ENCODE measurements around the gene IFT20.
A peak's percentile ranks its signal among the peaks of the same experiment; 100 is the strongest.

IFT20 gene

DNA sequence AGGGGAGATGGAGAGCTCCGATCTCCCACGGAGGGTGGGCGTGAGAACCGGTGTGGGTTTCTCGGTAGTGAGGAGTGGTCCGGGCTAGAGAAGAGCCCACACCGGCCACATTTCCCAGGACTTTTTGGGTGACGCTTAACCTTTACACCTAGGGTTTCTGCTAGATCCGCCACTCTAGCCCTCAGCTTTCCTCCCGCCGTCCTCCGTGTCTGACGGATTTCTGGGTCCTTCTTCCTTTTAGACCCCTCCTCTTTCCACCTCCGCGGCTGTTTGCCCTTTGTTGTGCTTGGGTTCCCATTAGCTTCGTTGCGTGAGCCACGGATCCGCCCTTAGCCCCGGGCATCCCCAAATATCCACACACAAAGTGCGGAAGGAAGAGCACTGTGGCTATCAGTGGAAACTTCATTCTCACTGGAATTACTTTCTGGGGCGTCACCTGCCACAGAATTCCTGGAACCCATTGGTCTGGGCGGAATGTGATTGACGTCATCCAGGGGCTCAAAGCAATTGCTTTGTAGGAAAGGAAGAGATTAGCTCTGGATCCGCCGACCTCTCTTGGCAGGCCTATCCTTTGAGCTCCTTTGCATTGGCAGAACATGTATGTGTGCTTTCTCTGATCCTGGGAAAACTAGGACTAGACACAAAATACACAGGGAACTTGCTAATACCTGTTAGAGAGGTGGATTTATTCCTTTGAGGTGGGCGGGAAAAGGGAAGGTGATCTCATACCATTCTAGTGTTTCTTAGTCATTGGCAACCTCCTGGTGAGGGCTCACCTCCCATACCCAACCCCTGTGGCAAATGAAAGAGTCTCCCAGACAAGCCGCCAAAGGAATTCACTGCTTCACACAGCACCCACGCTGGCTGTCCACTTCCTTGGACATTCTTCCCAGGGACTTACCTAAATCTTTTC lies 943 bp upstream of the IFT20 start:
- Histone ChIP-seq H3K4me1 (peaks cover 28 to 45% (median 33%) of the 10 kb centered on the region in 10 experiments), H3K27me3 (no peaks in the 10 kb centered on the region), H3K27ac (peak overlapping the region; percentile 43 to 88 (median 72)), H3K4me2 (peak overlapping the region; percentile 89 to 98 (median 93)), H3K9me3 (replicated peaks in 1 of 11) (no peaks in the 10 kb centered on the region), H3K9ac (peak overlapping the region; percentile 76 to 89 (median 83)), H3K36me3 (peaks cover 19 to 41% (median 30%) of the 10 kb centered on the region in 11 experiments; a peak in 21 of 22 replicates), H4K20me1 (peaks cover 0 to 62% (median 31%) of the 10 kb centered on the region in 11 experiments; a peak in 14 of 22 replicates), H3K4me3 (peak overlapping the region; percentile 78 to 96 (median 86))
- no peak for TF ChIP-seq Cebpa-rat (IDR thresholded peaks at IDR 0.05)

DNA sequence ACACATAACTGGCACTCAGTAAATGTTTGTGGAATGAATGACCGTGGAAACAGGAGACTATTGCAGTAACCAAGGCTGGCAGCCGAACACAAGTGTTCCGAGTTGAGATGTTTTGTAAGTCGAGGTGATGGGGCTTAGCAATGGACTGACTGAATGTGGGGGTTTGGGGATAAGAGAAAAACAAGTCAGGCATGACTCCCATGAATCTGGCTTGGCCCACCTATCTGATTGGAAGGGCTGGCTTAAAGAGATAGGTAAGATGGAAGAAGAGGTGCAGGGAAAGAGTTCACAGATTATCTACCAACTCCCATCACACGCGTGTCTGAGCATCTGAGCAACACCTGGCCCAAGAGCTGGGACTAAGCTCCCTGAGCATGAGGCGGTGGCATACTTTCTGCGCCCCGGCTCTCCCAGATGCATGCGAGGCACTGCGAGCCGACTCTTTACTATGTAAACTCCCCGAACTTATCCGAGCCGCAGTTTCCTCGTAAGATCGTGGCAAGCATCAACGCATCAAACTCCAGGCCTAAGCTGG lies 539 bp downstream of the IFT20 start:
- Histone ChIP-seq H4K20me1 (peaks cover 0 to 66% (median 25%) of the 10 kb centered on the region in 11 experiments; a peak in 14 of 22 replicates), H3K4me2 (peak overlapping the region; percentile 88 to 97 (median 93)), H3K27ac (peak overlapping the region; percentile 51 to 88 (median 67); a peak in 21 of 22 replicates), H3K9me3 (replicated peaks in 1 of 11) (no peaks in the 10 kb centered on the region), H3K27me3 (no peaks in the 10 kb centered on the region), H3K36me3 (peaks cover 19 to 41% (median 28%) of the 10 kb centered on the region in 11 experiments), H3K9ac (peak overlapping the region; percentile 76 to 89 (median 83)), H3K4me1 (peaks cover 28 to 45% (median 33%) of the 10 kb centered on the region in 10 experiments), H3K4me3 (peak overlapping the region; percentile 78 to 96 (median 86))
- no peak for TF ChIP-seq Cebpa-rat (IDR thresholded peaks at IDR 0.05)

DNA sequence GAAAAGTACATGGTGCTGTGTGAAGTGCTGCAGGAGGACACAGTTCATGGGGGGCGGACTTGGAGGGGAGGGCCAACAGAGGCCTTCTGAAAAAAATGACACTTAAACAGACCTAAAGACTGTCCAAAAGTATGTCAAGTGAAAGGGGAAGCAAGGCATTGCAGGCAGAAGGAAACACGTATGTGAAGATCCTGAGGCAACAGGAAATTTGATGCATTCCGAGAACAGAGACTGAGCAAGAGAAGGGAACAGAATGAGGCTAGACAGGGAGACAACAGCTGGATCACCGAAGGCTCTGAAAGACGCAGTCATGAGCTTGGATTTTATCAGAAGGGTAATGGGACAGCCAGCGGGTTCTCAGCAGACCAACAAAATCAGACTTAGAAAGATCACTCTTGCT lies 1.1 kb downstream of the IFT20 start:
- Histone ChIP-seq H3K27ac (peak overlapping the region in 9 of 11 experiments; percentile 51 to 88 (median 67); a peak in 9 of 22 replicates), H3K4me2 (peak overlapping the region; percentile 88 to 97 (median 93)), H3K4me1 (peaks cover 28 to 45% (median 33%) of the 10 kb centered on the region in 10 experiments), H3K27me3 (no peaks in the 10 kb centered on the region), H3K36me3 (peaks cover 22 to 41% (median 28%) of the 10 kb centered on the region in 11 experiments), H4K20me1 (peaks cover 0 to 61% (median 20%) of the 10 kb centered on the region in 11 experiments; a peak in 15 of 22 replicates), H3K9ac (peak overlapping the region; percentile 76 to 89 (median 83); a peak in 21 of 22 replicates), H3K9me3 (replicated peaks in 1 of 11) (no peaks in the 10 kb centered on the region), H3K4me3 (peak overlapping the region; percentile 78 to 96 (median 86))
- no peak for TF ChIP-seq Cebpa-rat (IDR thresholded peaks at IDR 0.05)

DNA sequence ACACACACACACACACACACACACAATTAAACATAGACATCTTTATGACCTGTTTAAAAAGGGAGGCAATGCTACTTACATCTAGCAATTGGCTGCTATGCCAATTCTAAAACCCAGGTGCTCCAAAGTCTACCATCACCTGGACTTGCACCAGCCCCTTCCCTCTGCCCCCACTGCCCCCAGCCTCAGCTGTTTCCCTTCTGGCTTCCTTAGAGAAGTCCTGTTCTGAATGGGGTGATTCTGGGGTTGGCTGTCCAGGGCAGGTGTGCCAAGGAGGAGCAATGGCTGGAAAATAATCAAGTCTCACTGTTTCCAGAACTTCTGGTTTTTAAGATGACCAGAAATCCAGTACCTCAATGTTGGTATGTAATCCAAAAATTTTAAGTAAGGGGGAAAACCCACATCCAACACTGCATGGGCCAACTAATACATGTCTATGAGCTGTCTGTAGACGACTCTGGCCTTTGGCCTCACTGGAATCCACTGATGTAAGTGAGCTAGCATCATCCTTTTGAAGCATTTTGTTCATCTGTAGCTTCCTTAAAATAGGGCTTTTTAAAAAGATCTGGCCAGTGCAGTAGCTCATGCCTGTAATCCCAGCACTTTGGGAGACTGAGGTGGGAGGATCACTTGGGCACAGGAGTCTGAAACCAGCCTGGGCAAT lies 2.1 kb downstream of the IFT20 start:
- no peak for TF ChIP-seq Cebpa-rat (IDR thresholded peaks at IDR 0.05)
- H3K4me2 ChIP-seq = peak overlapping the region in 10 of 11 experiments; percentile 88 to 97 (median 94); a peak in 13 of 22 replicates

DNA sequence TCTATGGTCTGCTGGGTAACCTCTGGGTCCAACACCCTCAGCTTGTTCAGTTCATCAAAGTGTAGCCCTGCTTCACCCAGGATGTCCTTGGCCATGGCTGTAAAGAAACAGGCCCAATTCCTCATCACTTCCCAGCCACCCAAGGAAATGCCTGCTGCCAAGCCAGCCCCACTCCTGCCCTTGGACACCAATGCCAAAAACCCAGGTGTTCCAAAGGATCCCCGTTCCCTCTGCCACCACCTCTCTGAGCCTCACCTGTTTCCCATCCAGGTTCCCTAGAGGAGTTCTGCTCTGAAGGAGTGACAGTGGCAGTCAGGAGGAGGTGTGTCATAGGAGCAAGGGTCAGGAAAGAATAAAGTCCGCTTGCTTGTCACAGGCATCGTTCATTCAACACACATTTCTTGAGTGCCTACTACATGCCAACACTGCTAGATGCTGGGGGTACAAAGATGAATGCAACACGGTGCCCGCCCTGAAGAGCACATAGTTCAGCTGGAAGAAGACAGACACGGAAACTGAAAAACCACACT lies 3.3 kb downstream of the IFT20 start:
- H3K9me3 ChIP-seq (replicated peaks in 1 of 11) = no peaks in the 10 kb centered on the region
- no peak for TF ChIP-seq Cebpa-rat (IDR thresholded peaks at IDR 0.05)
- no peak overlapping the region for H3K4me2 ChIP-seq
- H4K20me1 ChIP-seq = peaks cover 0 to 58% (median 14%) of the 10 kb centered on the region in 11 experiments; a peak in 15 of 22 replicates
- no peak overlapping the region for H3K4me3 ChIP-seq
- no peak overlapping the region for H3K27ac ChIP-seq
- H3K9ac ChIP-seq = no peak overlapping the region
- H3K36me3 ChIP-seq = peaks cover 43 to 54% (median 50%) of the 10 kb centered on the region in 11 experiments
- H3K27me3 ChIP-seq = no peaks in the 10 kb centered on the region
- peaks cover 25 to 31% (median 27%) of the 10 kb centered on the region in 10 experiments for H3K4me1 ChIP-seq

More for the DNA sequence above, 2.1 kb downstream of the IFT20 start:
- Histone ChIP-seq H3K36me3 (peaks cover 30 to 42% (median 38%) of the 10 kb centered on the region in 11 experiments), H3K4me1 (peaks cover 28 to 44% (median 33%) of the 10 kb centered on the region in 10 experiments), H3K27ac (peak overlapping the region in 3 of 11 experiments; percentile 1 to 88 (median 75); a peak in 2 of 22 replicates), H3K9ac (peak overlapping the region in 7 of 11 experiments; percentile 14 to 85 (median 80); a peak in 9 of 22 replicates), H3K27me3 (no peaks in the 10 kb centered on the region), H3K4me3 (no peak overlapping the region), H4K20me1 (peaks cover 0 to 58% (median 15%) of the 10 kb centered on the region in 11 experiments; a peak in 14 of 22 replicates), H3K9me3 (replicated peaks in 1 of 11) (no peaks in the 10 kb centered on the region)

DNA sequence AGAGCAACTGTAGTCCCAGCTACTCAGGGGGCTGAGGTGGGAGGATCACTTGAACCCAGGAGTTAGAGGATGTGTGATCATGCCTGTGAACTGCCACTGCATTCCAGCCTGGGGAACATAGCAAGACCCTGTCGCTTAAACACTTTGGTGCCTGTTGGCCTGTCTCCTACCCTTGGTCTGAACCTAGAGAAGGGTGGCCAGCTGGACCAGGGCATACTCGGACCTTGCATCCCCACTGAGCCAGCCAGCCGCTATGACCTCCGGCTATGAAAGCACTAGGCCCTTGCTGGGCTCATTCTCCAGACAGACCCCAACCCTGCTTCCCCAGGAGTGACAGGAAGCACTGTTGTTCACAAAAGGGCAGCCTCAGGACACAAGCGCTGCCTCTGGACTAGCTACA lies 4.6 kb downstream of the IFT20 start:
- Histone ChIP-seq H3K4me3 (no peak overlapping the region), H3K4me1 (peaks cover 15 to 24% (median 18%) of the 10 kb centered on the region in 10 experiments), H3K9me3 (replicated peaks in 1 of 11) (no peaks in the 10 kb centered on the region), H3K27me3 (no peaks in the 10 kb centered on the region), H4K20me1 (peaks cover 0 to 61% (median 24%) of the 10 kb centered on the region in 11 experiments; a peak in 14 of 22 replicates), H3K36me3 (peaks cover 48 to 67% (median 63%) of the 10 kb centered on the region in 11 experiments), H3K27ac (no peak overlapping the region), H3K9ac (no peak overlapping the region), H3K4me2 (no peak overlapping the region)
- TF ChIP-seq Cebpa-rat (IDR thresholded peaks at IDR 0.05) = no peak

DNA sequence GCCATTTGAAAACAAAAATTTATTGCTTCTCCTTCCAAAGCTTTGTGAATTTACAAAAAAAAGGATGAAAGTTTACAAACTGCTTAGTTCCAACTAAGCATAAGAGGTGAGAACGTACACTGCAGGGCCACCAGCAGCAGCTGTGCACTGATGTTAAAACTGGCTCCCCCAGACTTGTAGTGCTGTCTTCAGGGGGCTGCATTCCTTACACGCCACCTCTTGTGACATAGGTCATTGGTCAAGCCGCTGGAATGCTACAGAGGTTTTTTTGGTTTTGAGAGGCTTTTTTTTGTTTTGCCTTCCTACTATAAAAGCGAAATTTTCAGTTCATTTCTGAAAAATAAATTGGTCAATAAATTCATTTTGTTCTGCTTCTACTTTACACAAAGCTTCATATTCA lies 6.9 kb downstream of the IFT20 start:
- Histone ChIP-seq H3K9ac (no peak overlapping the region), H3K4me1 (peaks cover 2 to 32% (median 17%) of the 10 kb centered on the region in 10 experiments; a peak in 15 of 20 replicates), H4K20me1 (peaks cover 0 to 71% (median 41%) of the 10 kb centered on the region in 11 experiments; a peak in 14 of 22 replicates), H3K4me2 (no peak overlapping the region), H3K36me3 (peaks cover 48 to 81% (median 69%) of the 10 kb centered on the region in 11 experiments), H3K27ac (no peak overlapping the region), H3K9me3 (replicated peaks in 1 of 11) (no peaks in the 10 kb centered on the region), H3K4me3 (no peak overlapping the region), H3K27me3 (no peaks in the 10 kb centered on the region)
- no peak for TF ChIP-seq Cebpa-rat (IDR thresholded peaks at IDR 0.05)

DNA sequence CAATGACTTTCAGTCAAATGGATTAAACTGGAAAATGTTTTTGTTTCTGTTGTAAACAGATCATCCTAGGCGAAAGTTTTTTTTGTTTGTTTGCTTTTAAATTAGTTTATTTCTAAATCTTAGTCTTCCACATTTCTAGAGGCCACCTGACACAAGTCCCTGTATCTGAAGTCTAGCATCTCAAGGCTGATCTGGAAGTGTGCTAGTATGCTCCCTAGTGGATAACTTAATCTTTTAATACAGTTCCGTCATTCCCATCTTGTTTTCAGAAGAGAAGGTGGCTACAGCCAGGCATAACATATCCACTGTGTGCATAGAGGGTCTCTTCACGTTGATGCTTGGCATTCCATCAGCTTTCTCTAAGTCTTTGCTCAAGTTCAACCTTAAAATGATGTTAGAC lies 7.6 kb downstream of the IFT20 start:
- peaks cover 0 to 71% (median 47%) of the 10 kb centered on the region in 11 experiments; a peak in 14 of 22 replicates for H4K20me1 ChIP-seq
- peaks cover 0 to 28% (median 15%) of the 10 kb centered on the region in 10 experiments; a peak in 13 of 20 replicates for H3K4me1 ChIP-seq
- H3K4me3 ChIP-seq = no peak overlapping the region
- no peak for TF ChIP-seq Cebpa-rat (IDR thresholded peaks at IDR 0.05)
- no peak overlapping the region for H3K4me2 ChIP-seq
- H3K36me3 ChIP-seq = peaks cover 48 to 87% (median 69%) of the 10 kb centered on the region in 11 experiments
- no peak overlapping the region for H3K9ac ChIP-seq
- no peak overlapping the region for H3K27ac ChIP-seq
- no peaks in the 10 kb centered on the region for H3K9me3 ChIP-seq (replicated peaks in 1 of 11)
- no peaks in the 10 kb centered on the region for H3K27me3 ChIP-seq
